Measurements from ENCODE around the gene C14orf180. TPM values are rescaled to one million over a fixed set of nuclear protein-coding genes. Genes with fewer than 3 reads are reported as not detected.
A peak's percentile ranks its signal among the peaks of the same experiment; 100 is the strongest.

Gene C14orf180
- total and polyA plus RNA-seq, 2 of the 8 experiments (the other 6 are each of a cell fraction or from before 2014, with no cell fraction given), result not detected

GRCh38 chr14:104572668-104573067 lies 6.9 kb upstream of the C14orf180 start:
- H3K79me2 ChIP-seq (ENCODE audit: control insufficient read depth in 1 of 2, insufficient read depth in 2 of 2, low read length in 2 of 2), result no peaks in the 10 kb centered on the region
- H3K36me3 ChIP-seq (ENCODE audit: control insufficient read depth in 2 of 4, insufficient read depth in 4 of 4, low read length in 3 of 4), result no peaks in the 10 kb centered on the region
- no peak overlapping the region for H2BK120ac ChIP-seq (replicated peaks; ENCODE audit: low read depth, low read length)
- H4K8ac ChIP-seq (ENCODE audit: extremely low read depth, insufficient read depth, low read length), result peak overlapping the region; percentile 51; the same call in 1 of the 2 replicates
- WGBS, 2 experiments (ENCODE audit: extremely low coverage in 1 of 2, insufficient coverage in 1 of 2, insufficient read length in 1 of 2, insufficient replicate concordance in 2 of 2, low coverage in 1 of 2, low lambda C conversion rate in 2 of 2, missing lambda C conversion rate in 1 of 2), result 89% methylated on average over 7 of the region's 7 CpGs; no CpG with 5 or more reads in 1 of the 2 experiments
- no peak overlapping the region for H3K4ac ChIP-seq (replicated peaks; ENCODE audit: insufficient read length, low read depth, low read length)
- no peak overlapping the region for H3K9ac ChIP-seq (replicated peaks in 1 of 4; ENCODE audit: extremely low read depth in 1 of 4, low read depth in 3 of 4, low read length in 3 of 4)
- ChIA-PET POLR2A (ENCODE audit: partially characterized antibody) (interaction anchor here (1.5 kb wide), 1 partner anchor 9 kb away, joined by 3 read pairs; no protein-coding TSS in a partner anchor), CTCF (ENCODE audit: partially characterized antibody) (interaction anchor here (0.6 to 2.1 kb wide), 4 partner anchors 8 to 347 kb away, joined by 3 to 4 read pairs (median 3); no protein-coding TSS in a partner anchor)
- H3K4me1 ChIP-seq (replicated peaks in 1 of 4; ENCODE audit: control insufficient read depth in 3 of 4, insufficient read depth in 4 of 4, low read length in 3 of 4), result no peaks in the 10 kb centered on the region; a peak in 1 of 7 replicates
- no peak overlapping the region for H2BK15ac ChIP-seq (ENCODE audit: low read length)
- no peak overlapping the region for H2AFZ ChIP-seq (ENCODE audit: low read length)
- DNase-seq (ENCODE audit: low read depth in 1 of 2, low spot score in 2 of 2) (no peak), FAIRE-seq (no peak)
- no peak overlapping the region for H2BK5ac ChIP-seq (ENCODE audit: low read depth, low read length)
- no peaks in the 10 kb centered on the region for H3K27me3 ChIP-seq (replicated peaks in 1 of 4; ENCODE audit: control insufficient read depth in 3 of 4, extremely low read depth in 1 of 4, insufficient read depth in 3 of 4, low read length in 3 of 4)
- no peak overlapping the region for H4K5ac ChIP-seq (ENCODE audit: insufficient read length, low read depth, low read length)
- H3K4me3 ChIP-seq (ENCODE audit: extremely low read depth in 1 of 4, insufficient read depth in 2 of 4, low read depth in 3 of 4, low read length in 4 of 4), result no peak overlapping the region
- H3K56ac ChIP-seq (replicated peaks; ENCODE audit: insufficient read length, low read depth, low read length), result no peak overlapping the region
- no peak overlapping the region for H3K23ac ChIP-seq (ENCODE audit: insufficient read length)
- TF ChIP-seq RAD21 (IDR thresholded peaks at IDR 0.05 in 1 of 2, conservative IDR thresholded peaks at IDR 0.05 in 1 of 2; ENCODE audit: low read depth in 2 of 2, low read length in 2 of 2) (no peak), SUZ12 (IDR thresholded peaks at IDR 0.05; ENCODE audit: low read length) (no peak), SIN3A (conservative IDR thresholded peaks at IDR 0.05 in 1 of 2, IDR thresholded peaks at IDR 0.05 in 1 of 2; ENCODE audit: low read depth in 1 of 2, low read length in 2 of 2) (no peak), FOSL1 (IDR thresholded peaks at IDR 0.05; ENCODE audit: insufficient read depth, low read depth, low read length) (no peak), BCL11A (IDR thresholded peaks at IDR 0.05; ENCODE audit: low read depth in 2 of 2, low read length in 2 of 2) (no peak), SAP30 (IDR thresholded peaks at IDR 0.05; ENCODE audit: insufficient read depth, insufficient replicate concordance, low read length) (no peak)
- TF ChIP-seq, protein P1, sequence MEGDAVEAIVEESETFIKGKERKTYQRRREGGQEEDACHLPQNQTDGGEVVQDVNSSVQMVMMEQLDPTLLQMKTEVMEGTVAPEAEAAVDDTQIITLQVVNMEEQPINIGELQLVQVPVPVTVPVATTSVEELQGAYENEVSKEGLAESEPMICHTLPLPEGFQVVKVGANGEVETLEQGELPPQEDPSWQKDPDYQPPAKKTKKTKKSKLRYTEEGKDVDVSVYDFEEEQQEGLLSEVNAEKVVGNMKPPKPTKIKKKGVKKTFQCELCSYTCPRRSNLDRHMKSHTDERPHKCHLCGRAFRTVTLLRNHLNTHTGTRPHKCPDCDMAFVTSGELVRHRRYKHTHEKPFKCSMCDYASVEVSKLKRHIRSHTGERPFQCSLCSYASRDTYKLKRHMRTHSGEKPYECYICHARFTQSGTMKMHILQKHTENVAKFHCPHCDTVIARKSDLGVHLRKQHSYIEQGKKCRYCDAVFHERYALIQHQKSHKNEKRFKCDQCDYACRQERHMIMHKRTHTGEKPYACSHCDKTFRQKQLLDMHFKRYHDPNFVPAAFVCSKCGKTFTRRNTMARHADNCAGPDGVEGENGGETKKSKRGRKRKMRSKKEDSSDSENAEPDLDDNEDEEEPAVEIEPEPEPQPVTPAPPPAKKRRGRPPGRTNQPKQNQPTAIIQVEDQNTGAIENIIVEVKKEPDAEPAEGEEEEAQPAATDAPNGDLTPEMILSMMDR (IDR thresholded peaks at IDR 0.05; ENCODE audit: control extremely low read depth in 1 of 3, insufficient read depth in 1 of 3, low read depth in 1 of 3, low read length in 3 of 3), result no peak
- no peak overlapping the region for H4K91ac ChIP-seq (replicated peaks; ENCODE audit: insufficient read length, low read length)
- H4K20me1 ChIP-seq (replicated peaks in 1 of 2; ENCODE audit: control insufficient read depth in 1 of 2, insufficient read depth in 2 of 2, low read length in 2 of 2), result no peaks in the 10 kb centered on the region
- no peak overlapping the region for H3K18ac ChIP-seq (ENCODE audit: extremely low read depth, low read length)
- H3K9me3 ChIP-seq (ENCODE audit: insufficient read depth in 2 of 2, low read depth in 1 of 2, low read length in 1 of 2), result no peaks in the 10 kb centered on the region
- H2BK12ac ChIP-seq (ENCODE audit: low read depth, low read length), result 0 out of 2 replicates have a peak overlapping the region, but pooled peaks have one; percentile 27
- no peak overlapping the region for H3K4me2 ChIP-seq (ENCODE audit: insufficient read depth in 1 of 2, low read depth in 2 of 2, low read length in 2 of 2)
- H3K27ac ChIP-seq (ENCODE audit: low read depth, low read length), result no peak overlapping the region
- no peaks in the 10 kb centered on the region for H3K23me2 ChIP-seq (ENCODE audit: low read depth, low read length)
- no peaks in the 10 kb centered on the region for H3K79me1 ChIP-seq (ENCODE audit: low read depth, low read length)
- H3K14ac ChIP-seq (ENCODE audit: insufficient read length), result no peak overlapping the region
- H2AK5ac ChIP-seq (ENCODE audit: low read depth, low read length), result no peak overlapping the region
- no peak overlapping the region for H2BK20ac ChIP-seq (ENCODE audit: low read length)
